T-helper 1 cell treated with Interleukin-12 subunit alpha and Interleukin-12 subunit beta and Interleukin-4 antibody, amounts not matched to agents 30 μg/mL and 1 μg/mL, for 36 hours (primary cell): Measurements from ENCODE around the gene CNN2.

ENCODE experiments used
- H3K27ac Mint-ChIP-seq: one replicate; pipeline ENCODE4 v1.8.0; 2021; ENCODE audit warnings: mild to moderate bottlenecking, mixed read lengths
- H3K27me3 Mint-ChIP-seq: one replicate; pipeline ENCODE4 v1.8.0; 2021; ENCODE audit warnings: low read depth, mixed read lengths
- H3K36me3 Mint-ChIP-seq: one replicate; pipeline ENCODE4 v1.8.0; 2021; ENCODE audit warnings: low read depth, mixed read lengths
- H3K4me1 Mint-ChIP-seq: one replicate; pipeline ENCODE4 v1.8.0; 2021; ENCODE audit warnings: low read depth, mixed read lengths
- H3K4me3 Mint-ChIP-seq: one replicate; pipeline ENCODE4 v1.8.0; 2021; ENCODE audit warnings: mild to moderate bottlenecking, moderate library complexity, mixed read lengths
- H3K9me3 Mint-ChIP-seq: one replicate; pipeline ENCODE4 v1.8.0; 2021; ENCODE audit warnings: mixed read lengths

CNN2 gene

GRCh38 chr19:1085676-1086442 is 59.5 kb downstream of the CNN2 start:
- peak overlapping the region; percentile 77 for H3K27ac Mint-ChIP-seq
- H3K4me1 Mint-ChIP-seq: peaks cover 22% of the 10 kb centered on the region
- H3K27me3 Mint-ChIP-seq: no peaks in the 10 kb centered on the region
- H3K9me3 Mint-ChIP-seq: no peaks in the 10 kb centered on the region
- H3K4me3 Mint-ChIP-seq: no peak overlapping the region
- H3K36me3 Mint-ChIP-seq: peaks cover 26% of the 10 kb centered on the region

DNA sequence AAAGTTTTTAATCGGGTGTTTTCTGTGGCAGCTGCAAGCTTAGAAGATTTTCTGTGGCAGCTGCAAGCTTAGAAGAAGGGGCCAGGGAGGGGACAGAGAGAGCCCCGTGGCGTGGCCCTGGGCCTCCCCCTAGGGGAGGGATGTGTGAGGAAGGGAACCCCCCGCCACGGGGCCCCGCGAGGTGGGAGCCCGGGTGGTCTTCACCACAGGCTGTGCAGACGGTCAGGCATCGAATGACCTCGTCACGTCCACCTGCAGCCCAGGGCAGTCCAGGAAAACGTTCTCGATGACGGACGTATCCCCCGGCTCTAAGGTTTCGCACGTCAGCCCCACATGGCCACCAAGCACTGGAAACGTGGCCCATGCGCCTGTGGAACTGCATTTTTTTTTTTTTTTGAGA is 60.2 kb downstream of the CNN2 start:
- no peak overlapping the region for H3K4me3 Mint-ChIP-seq
- H3K27ac Mint-ChIP-seq: no peak overlapping the region

GRCh38 chr19:1087813-1088415 is 61.5 kb downstream of the CNN2 start:
- Mint-ChIP-seq H3K4me3 (peak overlapping the region; percentile 32), H3K4me1 (peaks cover 20% of the 10 kb centered on the region), H3K27me3 (no peaks in the 10 kb centered on the region), H3K36me3 (peaks cover 21% of the 10 kb centered on the region), H3K27ac (peak overlapping the region; percentile 85), H3K9me3 (no peaks in the 10 kb centered on the region)

More for the DNA sequence above, 60.2 kb downstream of the CNN2 start:
- Mint-ChIP-seq H3K4me1 (peaks cover 22% of the 10 kb centered on the region), H3K36me3 (peaks cover 24% of the 10 kb centered on the region), H3K9me3 (no peaks in the 10 kb centered on the region), H3K27me3 (no peaks in the 10 kb centered on the region)

DNA sequence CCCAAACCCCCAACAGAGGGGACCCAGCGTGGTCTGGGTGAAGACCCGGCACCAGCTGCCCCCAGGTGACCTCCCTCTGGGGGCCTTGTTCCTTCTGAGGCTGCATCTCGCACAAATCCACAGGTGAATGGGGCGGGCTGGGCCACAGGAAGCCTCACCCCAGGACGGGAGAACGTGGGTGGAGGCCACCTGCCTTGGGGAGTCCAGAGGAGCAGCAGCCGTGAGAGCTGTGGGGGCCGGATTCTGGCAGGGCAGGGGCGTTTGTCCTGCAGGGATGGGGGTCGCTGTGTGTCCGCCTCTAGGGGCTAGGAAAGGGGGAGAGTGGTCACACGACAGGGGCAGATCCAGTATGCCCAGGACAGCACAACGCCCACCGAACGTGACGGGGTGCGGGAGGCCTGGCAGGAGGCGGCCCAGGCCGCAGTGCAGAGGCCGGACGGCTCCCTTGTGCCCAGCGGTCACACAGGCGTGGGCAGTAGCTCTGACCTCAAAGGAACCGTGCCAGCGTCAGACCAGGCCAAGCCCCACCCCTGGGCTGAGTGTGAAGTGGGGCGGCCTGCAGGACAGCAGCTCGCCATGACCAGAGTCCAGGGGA is 62.1 kb downstream of the CNN2 start:
- peaks cover 23% of the 10 kb centered on the region for H3K36me3 Mint-ChIP-seq
- H3K4me3 Mint-ChIP-seq: peak overlapping the region; percentile 10
- H3K27me3 Mint-ChIP-seq: no peaks in the 10 kb centered on the region
- H3K27ac Mint-ChIP-seq: peak overlapping the region; percentile 55
- H3K9me3 Mint-ChIP-seq: no peaks in the 10 kb centered on the region
- peaks cover 23% of the 10 kb centered on the region for H3K4me1 Mint-ChIP-seq
